SK-N-MC (cell line): ENCODE measurements around the gene CHRM3.

ENCODE experiments used
- EZH2 ChIP-seq: fragments of 200-600 bp; sonication (generic); IDR thresholded peaks from one replicate; pipeline ENCODE4 v1.6.1; 2017; ENCODE audit warnings: antibody characterized with exemption
- POLR2AphosphoS5 ChIP-seq: IDR thresholded peaks from 2 replicates; pipeline ENCODE4 v1.6.1; 2012; ENCODE audit warnings: mild to moderate bottlenecking, low read depth, low read length, borderline replicate concordance

DNA sequence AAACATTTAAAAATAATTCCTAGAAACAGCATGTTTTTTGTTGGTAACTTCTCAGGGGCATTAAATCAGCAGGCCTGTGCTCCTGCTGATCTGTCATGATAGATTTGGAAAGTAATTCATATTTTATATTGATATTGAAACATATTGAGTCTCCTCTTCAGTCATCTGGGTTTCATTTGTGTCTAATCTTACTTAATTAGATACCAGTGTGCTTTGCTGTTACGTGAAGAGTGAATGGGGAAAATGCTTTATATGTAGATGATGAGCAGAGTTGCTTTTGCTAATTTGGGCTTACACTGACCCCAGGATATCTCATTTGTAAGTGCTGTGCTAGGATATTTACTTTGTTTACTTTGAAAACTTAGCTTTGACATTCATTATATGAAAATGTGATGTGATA is 45.9 kb downstream of the CHRM3 start:
- TF ChIP-seq POLR2AphosphoS5 (no peak), EZH2 (no peak)
